Caco-2 (cell line): ENCODE measurements around the gene CCNJL. TPM values are rescaled to one million over a fixed set of nuclear protein-coding genes. Genes with fewer than 3 reads are reported as not detected.
A peak's percentile ranks its signal among the peaks of the same experiment; 100 is the strongest.

Experiments used
- BruUV-seq: library from RNA; stranded (reverse); fragments of 400-500 nt; replicated peaks from 2 replicates; lab custom pipeline; 2021; lab: Mats Ljungman, UMichigan
- CTCF ChIA-PET: fragments of 300-600 bp; sonication (Branson Sonifier 250); formaldehyde crosslinking; loops from one replicate; lab custom pipeline; 2022; ENCODE audit warnings: antibody characterized with exemption; lab: Charles Lee
- POLR2A ChIA-PET: fragments of 300-600 bp; sonication (Branson Sonifier 250); formaldehyde crosslinking; loops from one replicate; lab custom pipeline; 2022; ENCODE audit warnings: antibody characterized with exemption; lab: Charles Lee
- DNase-seq, 2 experiments: peaks; one replicate each; pipeline versions ENCODE4 v3.0.0 to v3.0.0-alpha.2; 2020 to 2022
- H3K27me3 ChIP-seq: replicated peaks from 2 replicates; pipeline ENCODE4 v1.6.0; 2011; ENCODE audit warnings: low read length; ENCODE audit not compliant: control insufficient read depth, insufficient read depth
- H3K36me3 ChIP-seq: 2 replicates; pipeline ENCODE4 v1.5.1; 2011; ENCODE audit warnings: low read length; ENCODE audit not compliant: control insufficient read depth, insufficient read depth
- H3K4me1 ChIP-seq: fragments of 250-450 bp; sonication (Bioruptor Pico); 2 replicates; pipeline ENCODE4 v1.5.1; 2020; ENCODE audit warnings: mild to moderate bottlenecking
- H3K4me3 ChIP-seq: 2 replicates; pipeline ENCODE4 v1.5.1; 2011; ENCODE audit warnings: low read depth, mild to moderate bottlenecking, control low read depth, low read length
- H3K9me3 ChIP-seq: fragments of 250-450 bp; sonication (Bioruptor Pico); 2 replicates; pipeline ENCODE4 v1.5.1; 2020; ENCODE audit warnings: mild to moderate bottlenecking, moderate library complexity
- H3K27ac Mint-ChIP-seq: one replicate; pipeline ENCODE4 v1.8.0; 2022; ENCODE audit warnings: mixed read lengths; ENCODE audit not compliant: unreplicated experiment
- H3K27me3 Mint-ChIP-seq: one replicate; pipeline ENCODE4 v1.8.0; 2022; ENCODE audit warnings: mixed read lengths; ENCODE audit not compliant: insufficient read depth, unreplicated experiment
- H3K36me3 Mint-ChIP-seq: one replicate; pipeline ENCODE4 v1.8.0; 2022; ENCODE audit warnings: mild to moderate bottlenecking, mixed read lengths; ENCODE audit not compliant: insufficient read depth, unreplicated experiment
- H3K4me1 Mint-ChIP-seq: one replicate; pipeline ENCODE4 v1.8.0; 2022; ENCODE audit warnings: low read depth, mixed read lengths; ENCODE audit not compliant: unreplicated experiment
- H3K4me3 Mint-ChIP-seq: one replicate; pipeline ENCODE4 v1.8.0; 2022; ENCODE audit warnings: mild to moderate bottlenecking, moderate library complexity, mixed read lengths; ENCODE audit not compliant: unreplicated experiment
- H3K9me3 Mint-ChIP-seq: one replicate; pipeline ENCODE4 v1.8.0; 2022; ENCODE audit warnings: mixed read lengths; ENCODE audit not compliant: unreplicated experiment
- intact Hi-C: fragments of 100-400 bp; cut with micrococcal nuclease; formaldehyde crosslinking; loops from one replicate; pipeline ENCODE4 v1.10.0; 2022; ENCODE audit not compliant: unreplicated experiment
- total RNA-seq: library from RNA; stranded (reverse); gene quantifications from 2 replicates; pipeline ENCODE4 v1.2.3, GENCODE V29; 2022
- TF ChIP-seq, protein P1 (sequence below), 2 experiments: fragments of 200-600 bp in 1 of 2; IDR thresholded peaks; 1 replicate in 1 of 2; 2 replicates in 1 of 2; pipeline versions ENCODE4 v1.5.1 to v1.8.0; 2011 to 2022; ENCODE audit warnings: antibody characterized with exemption in 1 of 2, control low read depth in 1 of 2, inconsistent platforms in 1 of 2, low read depth in 1 of 2, low read length in 1 of 2, mild to moderate bottlenecking in 1 of 2, moderate library complexity in 1 of 2; ENCODE audit not compliant: insufficient read depth in 1 of 2, severe bottlenecking in 1 of 2, unreplicated experiment in 1 of 2

CCNJL gene
- total RNA-seq, 1 experiment from 2014 or later, result 17.4 TPM

DNA sequence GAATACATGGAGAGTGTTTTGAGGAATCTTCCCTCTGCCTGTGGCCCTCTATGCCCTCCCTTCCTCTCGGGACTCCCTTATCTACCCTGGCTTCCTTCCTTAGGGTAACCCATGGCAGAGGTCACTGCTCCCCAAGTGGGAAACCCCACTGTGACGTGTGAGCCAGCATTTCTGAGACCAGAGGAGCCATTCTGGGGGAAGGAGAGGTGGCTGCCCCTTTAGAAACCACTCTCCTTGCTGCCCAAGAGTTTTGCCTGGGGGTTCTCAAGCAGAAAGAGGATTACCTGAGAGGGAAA is 23.1 kb downstream of the CCNJL start:
- Histone ChIP-seq H3K36me3 (no peaks in the 10 kb centered on the region; the same call in 1 of the 2 replicates), H3K4me3 (no peak overlapping the region), H3K4me1 (peaks cover 35% of the 10 kb centered on the region), H3K27me3 (no peaks in the 10 kb centered on the region), H3K9me3 (no peaks in the 10 kb centered on the region)
- ChIA-PET POLR2A (no interaction called here), CTCF (no interaction called here)
- H3K9me3 Mint-ChIP-seq, result no peaks in the 10 kb centered on the region
- DNase-seq, result no peak
- H3K4me3 Mint-ChIP-seq, result no peak overlapping the region
- no TSS peak for BruUV-seq
- H3K36me3 Mint-ChIP-seq, result peaks cover 10% of the 10 kb centered on the region
- no peaks in the 10 kb centered on the region for H3K27me3 Mint-ChIP-seq
- TF ChIP-seq, protein P1, sequence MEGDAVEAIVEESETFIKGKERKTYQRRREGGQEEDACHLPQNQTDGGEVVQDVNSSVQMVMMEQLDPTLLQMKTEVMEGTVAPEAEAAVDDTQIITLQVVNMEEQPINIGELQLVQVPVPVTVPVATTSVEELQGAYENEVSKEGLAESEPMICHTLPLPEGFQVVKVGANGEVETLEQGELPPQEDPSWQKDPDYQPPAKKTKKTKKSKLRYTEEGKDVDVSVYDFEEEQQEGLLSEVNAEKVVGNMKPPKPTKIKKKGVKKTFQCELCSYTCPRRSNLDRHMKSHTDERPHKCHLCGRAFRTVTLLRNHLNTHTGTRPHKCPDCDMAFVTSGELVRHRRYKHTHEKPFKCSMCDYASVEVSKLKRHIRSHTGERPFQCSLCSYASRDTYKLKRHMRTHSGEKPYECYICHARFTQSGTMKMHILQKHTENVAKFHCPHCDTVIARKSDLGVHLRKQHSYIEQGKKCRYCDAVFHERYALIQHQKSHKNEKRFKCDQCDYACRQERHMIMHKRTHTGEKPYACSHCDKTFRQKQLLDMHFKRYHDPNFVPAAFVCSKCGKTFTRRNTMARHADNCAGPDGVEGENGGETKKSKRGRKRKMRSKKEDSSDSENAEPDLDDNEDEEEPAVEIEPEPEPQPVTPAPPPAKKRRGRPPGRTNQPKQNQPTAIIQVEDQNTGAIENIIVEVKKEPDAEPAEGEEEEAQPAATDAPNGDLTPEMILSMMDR (IDR thresholded peaks at IDR 0.05; ENCODE audit: insufficient read depth in 1 of 2, low read depth in 1 of 2, low read length in 1 of 2, severe bottlenecking in 1 of 2, unreplicated experiment in 1 of 2), result no peak
- peaks cover 27% of the 10 kb centered on the region for H3K4me1 Mint-ChIP-seq
- peak overlapping the region; percentile 27 for H3K27ac Mint-ChIP-seq
- intact Hi-C loops, result no loop called here

DNA sequence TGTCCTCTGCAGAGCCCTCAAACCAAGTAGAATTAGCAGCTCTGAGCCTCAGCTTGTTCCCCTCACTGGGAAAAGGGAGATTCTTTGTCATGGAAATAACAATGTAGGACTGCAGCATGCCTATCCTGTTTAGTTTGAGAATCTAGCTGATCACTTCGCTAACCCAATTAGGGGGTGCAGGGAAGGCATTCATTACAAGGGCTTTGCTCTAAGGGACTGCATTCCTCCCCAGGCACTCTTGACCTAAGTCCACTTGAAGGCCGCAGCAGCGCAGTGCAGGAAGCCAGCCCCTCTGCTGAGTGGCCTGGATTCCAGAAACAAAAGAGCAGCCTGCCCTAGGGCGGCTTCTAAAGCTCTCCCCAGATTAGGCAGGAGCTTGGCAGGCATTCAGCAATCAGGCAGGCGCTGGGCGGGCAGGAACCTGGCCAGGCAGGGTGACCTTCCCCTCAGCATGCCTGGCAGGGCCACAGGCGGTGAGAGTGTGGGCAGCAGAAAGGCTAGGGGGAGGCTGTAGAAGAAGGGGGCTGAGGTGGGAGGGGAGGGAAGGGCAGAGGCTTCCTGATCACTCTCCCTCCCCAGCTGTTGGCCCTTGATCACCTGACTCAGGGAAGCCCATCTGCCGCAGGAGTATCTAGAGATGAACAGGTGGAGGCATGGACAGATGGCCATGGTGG is 24.8 kb downstream of the CCNJL start:
- Histone ChIP-seq H3K36me3 (no peaks in the 10 kb centered on the region), H3K4me1 (peaks cover 35% of the 10 kb centered on the region), H3K4me3 (no peak overlapping the region), H3K27me3 (no peaks in the 10 kb centered on the region), H3K9me3 (no peaks in the 10 kb centered on the region)
- Mint-ChIP-seq H3K27me3 (no peaks in the 10 kb centered on the region), H3K27ac (peak overlapping the region; percentile 94), H3K36me3 (peaks cover 10% of the 10 kb centered on the region), H3K9me3 (no peaks in the 10 kb centered on the region), H3K4me1 (peaks cover 19% of the 10 kb centered on the region), H3K4me3 (peak overlapping the region; percentile 29)
- DNase-seq, result peak; percentile 79 to 89
- CTCF ChIA-PET, result interaction anchor here (0.7 to 1.5 kb wide), 4 partner anchors 41 to 219 kb away, joined by 3 to 4 read pairs (median 4); no protein-coding TSS in a partner anchor
- intact Hi-C loops, result loop anchor here (1.0 to 2.0 kb wide), 3 partner anchors 25 to 168 kb away; partner anchors contain the start of genes CCNJL and PWWP2A
- BruUV-seq, result no TSS peak
- TF ChIP-seq, protein P1 (IDR thresholded peaks at IDR 0.05; ENCODE audit: insufficient read depth in 1 of 2, low read depth in 1 of 2, low read length in 1 of 2, severe bottlenecking in 1 of 2, unreplicated experiment in 1 of 2), result no peak
- POLR2A ChIA-PET, result interaction anchor here (0.8 to 1.7 kb wide), 2 partner anchors 26 to 265 kb away, joined by 4 to 6 read pairs; no protein-coding TSS in a partner anchor

DNA sequence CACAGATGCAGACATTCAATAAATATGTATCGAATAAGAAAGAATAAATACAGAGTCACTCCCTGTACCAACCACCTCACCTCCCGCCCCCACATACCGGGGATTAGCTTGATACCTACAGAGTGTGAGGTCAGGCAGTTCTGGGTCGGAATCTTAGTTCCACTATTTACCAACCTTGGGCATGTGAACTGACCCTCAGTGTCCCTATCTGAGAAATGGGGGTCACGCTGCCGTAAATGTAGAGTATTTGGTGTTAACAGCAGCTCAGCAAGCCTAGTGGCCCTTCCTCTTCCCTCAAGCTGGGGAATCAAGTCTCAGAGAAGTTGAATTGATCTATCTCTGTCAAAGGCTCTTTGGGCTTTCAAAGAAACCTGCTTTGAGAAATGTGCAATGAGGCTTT is 25.4 kb downstream of the CCNJL start:
- no peaks in the 10 kb centered on the region for H3K9me3 ChIP-seq
- Mint-ChIP-seq H3K27ac (peak overlapping the region; percentile 94), H3K4me3 (no peak overlapping the region), H3K9me3 (no peaks in the 10 kb centered on the region), H3K4me1 (peaks cover 19% of the 10 kb centered on the region), H3K36me3 (peaks cover 10% of the 10 kb centered on the region), H3K27me3 (no peaks in the 10 kb centered on the region)
- intact Hi-C loops, result loop anchor here (1.0 to 2.0 kb wide), 3 partner anchors 26 to 168 kb away; partner anchors contain the start of genes CCNJL and PWWP2A
- no peak for DNase-seq
- TF ChIP-seq, protein P1 (IDR thresholded peaks at IDR 0.05; ENCODE audit: insufficient read depth in 1 of 2, low read depth in 1 of 2, low read length in 1 of 2, severe bottlenecking in 1 of 2, unreplicated experiment in 1 of 2), result no peak
- BruUV-seq, result no TSS peak
- H3K4me1 ChIP-seq, result peaks cover 35% of the 10 kb centered on the region
- H3K4me3 ChIP-seq, result no peak overlapping the region
- CTCF ChIA-PET, result interaction anchor here (0.6 to 1.5 kb wide), 4 partner anchors 58 to 230 kb away, joined by 3 to 4 read pairs (median 4); no protein-coding TSS in a partner anchor
- POLR2A ChIA-PET, result interaction anchor here (0.6 to 1.7 kb wide), 2 partner anchors 25 to 27 kb away, joined by 3 to 6 read pairs; no protein-coding TSS in a partner anchor
- H3K36me3 ChIP-seq, result no peaks in the 10 kb centered on the region
- H3K27me3 ChIP-seq, result no peaks in the 10 kb centered on the region
